Thyroid gland (tissue), 4 donors: ENCODE data around the gene WDPCP.

Experiments
- POLR2A ChIP-seq, 2 donors: fragments of 450-650 bp; IDR thresholded peaks; one replicate each; pipeline ENCODE4 v1.6.1; 2017; ENCODE audit warnings: antibody characterized with exemption in 2 of 2, mild to moderate bottlenecking in 2 of 2, moderate library complexity in 1 of 2
- TF ChIP-seq, protein P1 (sequence below), 6 experiments: fragments of 200-600 bp in 3 of 6; fragments of 450-650 bp in 3 of 6; sonication (generic) in 3 of 6; IDR thresholded peaks; one replicate each; pipeline ENCODE4 v1.5.1; 2016 to 2019; ENCODE audit warnings: antibody characterized with exemption in 6 of 6, mild to moderate bottlenecking in 2 of 6, inconsistent platforms in 1 of 6, moderate library complexity in 1 of 6

DNA sequence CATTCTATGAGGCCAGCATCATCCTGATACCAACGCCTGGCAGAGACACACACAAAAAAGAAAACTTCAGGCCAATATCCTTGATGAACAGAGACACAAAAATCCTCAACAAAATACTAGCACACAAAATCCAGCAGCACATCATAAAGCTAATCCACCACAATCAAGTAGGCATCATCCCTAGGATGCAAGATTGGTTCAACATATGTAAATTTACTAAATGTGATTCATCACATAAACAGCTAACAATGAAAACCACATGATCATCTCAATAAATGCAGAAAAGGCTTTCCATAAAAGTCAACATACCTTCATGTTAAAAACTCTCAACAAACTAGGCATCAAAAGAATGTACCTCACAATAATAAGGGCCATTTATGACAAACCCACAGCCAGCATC, 65.3 kb downstream of the WDPCP start:
- TF ChIP-seq, protein P1, sequence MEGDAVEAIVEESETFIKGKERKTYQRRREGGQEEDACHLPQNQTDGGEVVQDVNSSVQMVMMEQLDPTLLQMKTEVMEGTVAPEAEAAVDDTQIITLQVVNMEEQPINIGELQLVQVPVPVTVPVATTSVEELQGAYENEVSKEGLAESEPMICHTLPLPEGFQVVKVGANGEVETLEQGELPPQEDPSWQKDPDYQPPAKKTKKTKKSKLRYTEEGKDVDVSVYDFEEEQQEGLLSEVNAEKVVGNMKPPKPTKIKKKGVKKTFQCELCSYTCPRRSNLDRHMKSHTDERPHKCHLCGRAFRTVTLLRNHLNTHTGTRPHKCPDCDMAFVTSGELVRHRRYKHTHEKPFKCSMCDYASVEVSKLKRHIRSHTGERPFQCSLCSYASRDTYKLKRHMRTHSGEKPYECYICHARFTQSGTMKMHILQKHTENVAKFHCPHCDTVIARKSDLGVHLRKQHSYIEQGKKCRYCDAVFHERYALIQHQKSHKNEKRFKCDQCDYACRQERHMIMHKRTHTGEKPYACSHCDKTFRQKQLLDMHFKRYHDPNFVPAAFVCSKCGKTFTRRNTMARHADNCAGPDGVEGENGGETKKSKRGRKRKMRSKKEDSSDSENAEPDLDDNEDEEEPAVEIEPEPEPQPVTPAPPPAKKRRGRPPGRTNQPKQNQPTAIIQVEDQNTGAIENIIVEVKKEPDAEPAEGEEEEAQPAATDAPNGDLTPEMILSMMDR (IDR thresholded peaks at IDR 0.05) = no peak
- TF ChIP-seq POLR2A (IDR thresholded peaks at IDR 0.05) = no peak
